Erythroblast (primary cell): ENCODE results near the gene SIPA1L3.

Experiments
- GATA1 ChIP-seq: IDR thresholded peaks from 2 replicates; pipeline ENCODE4 v1.6.1; 2011; ENCODE audit warnings: low read depth, mild to moderate bottlenecking, control low read depth, low read length, moderate library complexity
- POLR2A ChIP-seq: IDR thresholded peaks from 2 replicates; pipeline ENCODE4 v1.6.1; 2011; ENCODE audit warnings: mild to moderate bottlenecking, low read length

DNA sequence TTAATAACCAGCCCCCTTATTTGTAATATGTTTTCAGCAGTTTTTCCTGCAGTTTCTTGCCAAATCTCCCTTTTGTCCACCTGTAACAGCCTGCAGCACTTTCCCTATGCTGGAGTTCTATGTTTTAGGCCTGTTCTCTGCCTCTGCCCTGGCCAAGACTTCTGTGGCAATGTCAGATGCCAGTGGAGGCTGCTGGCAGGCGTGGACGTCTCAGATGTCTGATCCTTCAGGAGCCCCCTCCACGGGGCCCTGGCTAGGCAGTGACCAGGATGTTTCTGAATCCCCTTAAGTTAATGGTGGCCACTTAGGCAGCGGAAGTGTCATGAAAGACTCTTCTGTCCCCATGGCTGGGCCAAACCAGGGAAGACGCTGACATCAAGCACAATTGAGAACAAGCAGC lies 40.8 kb downstream of the SIPA1L3 start:
- TF ChIP-seq POLR2A (no peak), GATA1 (no peak)
